ENCODE measurements around the gene HSPA9.
A peak's percentile ranks its signal among the peaks of the same experiment; 100 is the strongest.

Gene HSPA9

GRCh38 chr5:138542180-138542955, 32.8 kb downstream of the HSPA9 start:
- H2AFZ ChIP-seq (ENCODE audit: low read length, unreplicated experiment): no peak overlapping the region

GRCh38 chr5:138541511-138542179, 33.6 kb downstream of the HSPA9 start:
- H3K27ac ChIP-seq (ENCODE audit: low read depth, low read length): peak overlapping the region; percentile 86
- no peak overlapping the region for H2AFZ ChIP-seq (ENCODE audit: low read length, unreplicated experiment)
- peak overlapping the region; percentile 93 for H3K4me3 ChIP-seq (ENCODE audit: low read depth, low read length)
- no peaks in the 10 kb centered on the region for H3K27me3 ChIP-seq (ENCODE audit: insufficient read depth, low read length)
- H3K36me3 ChIP-seq (ENCODE audit: insufficient read depth, low read length): peaks cover 26% of the 10 kb centered on the region
- peaks cover 90% of the 10 kb centered on the region for H3K79me2 ChIP-seq (ENCODE audit: control insufficient read depth, insufficient read depth, low read length, unreplicated experiment)
- H3K4me1 ChIP-seq (ENCODE audit: control insufficient read depth, insufficient read depth, low read length, unreplicated experiment): peaks cover 46% of the 10 kb centered on the region

More at GRCh38 chr5:138542180-138542955, 32.8 kb downstream of the HSPA9 start:
- Histone ChIP-seq H3K4me1 (ENCODE audit: control insufficient read depth, insufficient read depth, low read length, unreplicated experiment) (peaks cover 48% of the 10 kb centered on the region), H3K4me3 (ENCODE audit: low read depth, low read length) (peak overlapping the region; percentile 93), H3K79me2 (ENCODE audit: control insufficient read depth, insufficient read depth, low read length, unreplicated experiment) (peaks cover 90% of the 10 kb centered on the region), H3K27me3 (ENCODE audit: insufficient read depth, low read length) (no peaks in the 10 kb centered on the region), H3K36me3 (ENCODE audit: insufficient read depth, low read length) (peaks cover 23% of the 10 kb centered on the region), H3K27ac (ENCODE audit: low read depth, low read length) (peak overlapping the region; percentile 86)

DNA sequence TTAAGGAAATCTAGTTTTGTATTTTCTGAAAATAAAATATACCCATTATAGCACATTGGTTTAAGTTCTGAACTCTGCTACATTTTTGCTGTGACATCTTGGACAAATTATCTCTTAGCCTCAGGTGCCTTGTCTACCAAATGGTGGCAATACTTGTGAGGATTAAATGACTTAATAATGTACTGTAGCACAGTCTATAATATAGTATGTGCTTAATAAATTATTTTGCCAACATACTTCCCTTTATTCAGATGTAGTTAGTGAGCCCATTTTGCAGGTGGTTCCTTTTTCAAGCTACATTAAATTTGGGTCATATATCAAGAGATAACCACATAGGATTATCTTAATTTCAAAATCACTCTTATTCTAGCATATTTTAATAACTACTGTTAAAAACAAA, 35.4 kb downstream of the HSPA9 start:
- peaks cover 91% of the 10 kb centered on the region for H3K79me2 ChIP-seq (ENCODE audit: control insufficient read depth, insufficient read depth, low read length, unreplicated experiment)
- peak overlapping the region; percentile 0; the same call in 1 of the 2 replicates for H3K4me3 ChIP-seq (ENCODE audit: low read depth, low read length)
- no peak overlapping the region for H2AFZ ChIP-seq (ENCODE audit: low read length, unreplicated experiment)
- no peak overlapping the region for H3K27ac ChIP-seq (ENCODE audit: low read depth, low read length)
- no peaks in the 10 kb centered on the region for H3K27me3 ChIP-seq (ENCODE audit: insufficient read depth, low read length)
- H3K36me3 ChIP-seq (ENCODE audit: insufficient read depth, low read length): peaks cover 34% of the 10 kb centered on the region
- H3K4me1 ChIP-seq (ENCODE audit: control insufficient read depth, insufficient read depth, low read length, unreplicated experiment): peaks cover 29% of the 10 kb centered on the region

GRCh38 chr5:138538943-138539627, 36.1 kb downstream of the HSPA9 start:
- no peaks in the 10 kb centered on the region for H3K27me3 ChIP-seq (ENCODE audit: insufficient read depth, low read length)
- peaks cover 39% of the 10 kb centered on the region for H3K36me3 ChIP-seq (ENCODE audit: insufficient read depth, low read length)
- no peak overlapping the region for H3K27ac ChIP-seq (ENCODE audit: low read depth, low read length)
- peaks cover 25% of the 10 kb centered on the region for H3K4me1 ChIP-seq (ENCODE audit: control insufficient read depth, insufficient read depth, low read length, unreplicated experiment)
- no peak overlapping the region for H2AFZ ChIP-seq (ENCODE audit: low read length, unreplicated experiment)
- peak overlapping the region; percentile 0; the same call in 1 of the 2 replicates for H3K4me3 ChIP-seq (ENCODE audit: low read depth, low read length)
- peaks cover 91% of the 10 kb centered on the region for H3K79me2 ChIP-seq (ENCODE audit: control insufficient read depth, insufficient read depth, low read length, unreplicated experiment)

DNA sequence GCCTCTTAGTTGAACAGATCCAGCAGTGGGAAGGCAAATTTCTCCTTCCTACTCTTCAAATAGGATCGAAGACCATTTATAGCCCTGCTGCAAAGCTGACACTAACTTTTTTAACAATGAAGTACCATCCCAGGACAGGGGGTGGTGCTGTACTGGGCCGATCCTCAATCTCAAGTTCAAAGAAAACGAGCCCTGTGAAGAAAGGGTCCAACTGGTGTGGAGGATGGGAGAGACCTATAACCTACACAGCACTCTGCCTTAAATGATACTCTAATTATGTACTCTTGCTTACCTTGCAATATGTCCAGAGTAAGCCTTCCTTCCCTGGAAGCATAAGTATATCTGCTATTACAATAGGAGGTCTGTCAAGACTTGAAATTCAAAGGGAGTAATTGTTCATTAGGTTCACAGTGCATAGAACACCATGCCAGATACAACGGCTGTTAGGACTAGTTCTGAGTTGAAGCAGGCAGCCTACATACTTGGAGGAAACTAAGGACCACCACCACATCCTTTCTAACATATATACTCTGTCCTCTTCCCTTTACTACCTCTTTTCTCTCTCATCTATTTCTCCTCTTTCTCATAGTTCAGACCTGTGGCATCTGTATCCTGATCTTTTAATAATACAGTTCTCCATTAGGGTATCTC, 38.4 kb downstream of the HSPA9 start:
- H3K27me3 ChIP-seq (ENCODE audit: insufficient read depth, low read length): no peaks in the 10 kb centered on the region
- H3K4me3 ChIP-seq (ENCODE audit: low read depth, low read length): no peak overlapping the region
- peaks cover 25% of the 10 kb centered on the region for H3K4me1 ChIP-seq (ENCODE audit: control insufficient read depth, insufficient read depth, low read length, unreplicated experiment)
- H3K79me2 ChIP-seq (ENCODE audit: control insufficient read depth, insufficient read depth, low read length, unreplicated experiment): peaks cover 93% of the 10 kb centered on the region
- H3K27ac ChIP-seq (ENCODE audit: low read depth, low read length): no peak overlapping the region
- no peak overlapping the region for H2AFZ ChIP-seq (ENCODE audit: low read length, unreplicated experiment)
- H3K36me3 ChIP-seq (ENCODE audit: insufficient read depth, low read length): peaks cover 47% of the 10 kb centered on the region

GRCh38 chr5:138536215-138536614, 39.0 kb downstream of the HSPA9 start:
- H3K4me1 ChIP-seq (ENCODE audit: control insufficient read depth, insufficient read depth, low read length, unreplicated experiment): peaks cover 24% of the 10 kb centered on the region
- no peak overlapping the region for H2AFZ ChIP-seq (ENCODE audit: low read length, unreplicated experiment)
- no peak overlapping the region for H3K4me3 ChIP-seq (ENCODE audit: low read depth, low read length)
- peaks cover 92% of the 10 kb centered on the region for H3K79me2 ChIP-seq (ENCODE audit: control insufficient read depth, insufficient read depth, low read length, unreplicated experiment)
- H3K36me3 ChIP-seq (ENCODE audit: insufficient read depth, low read length): peaks cover 45% of the 10 kb centered on the region
- H3K27ac ChIP-seq (ENCODE audit: low read depth, low read length): no peak overlapping the region
- no peaks in the 10 kb centered on the region for H3K27me3 ChIP-seq (ENCODE audit: insufficient read depth, low read length)

DNA sequence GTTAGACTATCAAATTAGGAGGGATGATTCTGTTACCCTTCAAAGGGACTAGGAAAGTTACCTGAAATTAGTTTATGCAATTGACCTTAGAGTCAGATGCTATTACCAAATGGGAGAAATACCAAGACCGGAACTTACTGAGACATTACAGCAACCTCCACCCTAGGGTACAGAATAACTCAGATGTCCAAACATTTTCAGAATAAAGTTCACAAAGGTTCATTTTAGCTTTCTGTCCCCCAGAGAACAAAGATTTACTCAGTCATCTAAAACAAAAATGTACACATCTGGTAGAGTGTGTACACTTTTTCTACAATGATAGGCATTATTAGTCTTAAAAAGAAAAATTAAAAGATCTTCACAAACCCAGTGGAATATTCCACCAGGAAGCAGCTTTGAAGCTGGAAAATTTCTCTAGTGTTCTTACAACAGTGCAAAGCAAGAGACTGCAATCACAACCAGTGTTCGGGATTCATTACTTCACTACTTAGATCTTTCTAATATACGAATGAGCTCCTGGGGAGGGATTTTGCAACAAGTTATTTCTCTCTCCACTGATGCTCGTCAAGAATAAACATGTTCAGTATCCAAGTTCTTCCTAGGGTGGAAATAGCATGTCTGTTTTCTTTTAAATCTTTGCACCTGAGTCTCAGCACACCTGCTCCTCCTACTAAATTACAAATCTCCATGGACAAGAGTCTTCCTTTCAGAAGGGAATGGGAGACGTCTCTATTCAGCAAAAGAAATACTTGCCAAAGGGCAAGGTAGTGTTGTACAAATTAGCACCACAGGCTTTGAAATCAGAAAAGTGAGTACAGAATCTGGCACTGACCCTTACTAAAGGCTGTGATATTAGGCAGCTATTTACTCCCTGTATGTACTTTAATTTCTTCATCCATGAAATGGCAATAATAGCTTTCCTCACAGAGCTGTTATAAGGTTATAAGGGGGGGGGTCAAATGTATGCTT, 40.9 kb downstream of the HSPA9 start:
- Histone ChIP-seq H3K4me3 (ENCODE audit: low read depth, low read length) (no peak overlapping the region), H3K79me2 (ENCODE audit: control insufficient read depth, insufficient read depth, low read length, unreplicated experiment) (peaks cover 92% of the 10 kb centered on the region), H3K4me1 (ENCODE audit: control insufficient read depth, insufficient read depth, low read length, unreplicated experiment) (peaks cover 4% of the 10 kb centered on the region), H3K27me3 (ENCODE audit: insufficient read depth, low read length) (no peaks in the 10 kb centered on the region), H3K27ac (ENCODE audit: low read depth, low read length) (no peak overlapping the region), H3K36me3 (ENCODE audit: insufficient read depth, low read length) (peaks cover 28% of the 10 kb centered on the region), H2AFZ (ENCODE audit: low read length, unreplicated experiment) (no peak overlapping the region)

DNA sequence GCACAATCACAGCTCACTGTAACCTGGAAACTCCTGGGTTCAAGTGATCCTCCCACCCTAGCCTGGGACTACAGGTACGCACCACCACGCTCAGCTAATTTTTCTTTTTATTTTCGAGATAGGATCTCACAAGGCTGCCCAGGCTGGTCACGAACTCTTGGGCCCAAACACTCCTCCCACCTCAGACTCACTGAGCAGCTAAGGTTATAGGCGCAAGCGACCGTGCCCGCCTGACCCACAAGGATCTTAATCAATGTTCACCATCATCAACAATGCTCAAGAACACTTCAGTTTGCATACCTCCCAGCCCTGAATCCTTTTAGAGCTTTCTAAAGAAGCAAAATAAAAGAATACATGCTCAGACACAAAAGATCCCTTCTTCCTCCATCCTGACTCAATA, 45.4 kb downstream of the HSPA9 start:
- Histone ChIP-seq H3K36me3 (ENCODE audit: insufficient read depth, low read length) (peaks cover 13% of the 10 kb centered on the region; the same call in 1 of the 2 replicates), H3K27ac (ENCODE audit: low read depth, low read length) (no peak overlapping the region), H3K79me2 (ENCODE audit: control insufficient read depth, insufficient read depth, low read length, unreplicated experiment) (peaks cover 92% of the 10 kb centered on the region), H3K27me3 (ENCODE audit: insufficient read depth, low read length) (no peaks in the 10 kb centered on the region), H2AFZ (ENCODE audit: low read length, unreplicated experiment) (no peak overlapping the region), H3K4me3 (ENCODE audit: low read depth, low read length) (no peak overlapping the region), H3K4me1 (ENCODE audit: control insufficient read depth, insufficient read depth, low read length, unreplicated experiment) (peaks cover 5% of the 10 kb centered on the region)

- Histone ChIP-seq H3K36me3 (ENCODE audit: insufficient read depth, low read length) (0 out of 2 replicates have a peak, but pooled peaks cover 8% of the 10 kb centered on the region), H3K79me2 (ENCODE audit: control insufficient read depth, insufficient read depth, low read length, unreplicated experiment) (peaks cover 88% of the 10 kb centered on the region), H3K4me3 (ENCODE audit: low read depth, low read length) (no peak overlapping the region), H2AFZ (ENCODE audit: low read length, unreplicated experiment) (no peak overlapping the region), H3K4me1 (ENCODE audit: control insufficient read depth, insufficient read depth, low read length, unreplicated experiment) (peaks cover 5% of the 10 kb centered on the region), H3K27ac (ENCODE audit: low read depth, low read length) (no peak overlapping the region), H3K27me3 (ENCODE audit: insufficient read depth, low read length) (no peaks in the 10 kb centered on the region)
Measured at GRCh38 chr5:138528744-138529469, 46.3 kb downstream of the HSPA9 start.
